Measurements from ENCODE around the gene PCBP4.
"Not testable (repeated sequence)": the region's sequence is repeated elsewhere in the genome, so short reads cannot be mapped to it uniquely, and the experiment has no call there.

PCBP4 gene

DNA sequence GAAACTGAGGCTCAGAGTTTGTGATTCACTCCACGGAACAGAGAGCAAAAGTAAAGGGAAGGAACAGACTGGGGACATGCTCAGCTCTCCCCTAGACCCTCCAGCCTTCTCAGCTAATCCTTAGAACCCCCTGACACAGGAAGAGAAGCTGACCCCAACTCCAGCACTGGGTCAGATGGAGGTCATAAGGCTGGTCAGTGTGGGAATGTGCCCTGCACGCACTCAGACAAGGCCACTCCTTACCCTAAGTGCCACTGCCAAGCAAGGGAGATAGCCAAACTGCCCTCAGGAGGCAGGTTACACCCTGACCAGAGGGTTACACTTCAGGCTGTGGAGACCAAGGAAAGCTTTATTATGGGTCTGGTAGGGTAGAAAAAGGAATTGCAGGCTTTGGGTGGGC, 27.3 kb upstream of the PCBP4 start:
- DNase-seq (ENCODE audit: low read depth, low spot score): no peak

DNA sequence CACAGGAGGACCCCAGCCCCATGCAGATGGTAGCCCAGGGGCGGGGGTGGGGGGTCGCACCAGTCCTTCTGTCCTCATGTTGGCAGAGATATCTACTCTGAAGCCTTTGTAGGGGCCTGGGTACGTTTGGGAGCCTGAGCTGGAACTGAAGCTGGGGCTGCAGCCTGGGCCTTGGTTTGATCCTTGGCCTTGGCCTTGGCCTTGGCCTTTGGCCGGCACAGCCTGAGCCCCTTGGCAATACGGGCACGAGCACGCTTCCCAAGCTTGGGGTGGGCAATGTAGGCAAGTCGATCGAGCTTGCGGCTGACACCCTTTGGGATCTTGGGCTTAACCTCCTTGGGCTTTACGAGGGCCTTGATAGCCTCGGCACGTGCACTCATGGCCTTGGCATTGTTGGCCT, 26.4 kb upstream of the PCBP4 start:
- DNase-seq (ENCODE audit: low read depth, low spot score): not testable (repeated sequence)

DNA sequence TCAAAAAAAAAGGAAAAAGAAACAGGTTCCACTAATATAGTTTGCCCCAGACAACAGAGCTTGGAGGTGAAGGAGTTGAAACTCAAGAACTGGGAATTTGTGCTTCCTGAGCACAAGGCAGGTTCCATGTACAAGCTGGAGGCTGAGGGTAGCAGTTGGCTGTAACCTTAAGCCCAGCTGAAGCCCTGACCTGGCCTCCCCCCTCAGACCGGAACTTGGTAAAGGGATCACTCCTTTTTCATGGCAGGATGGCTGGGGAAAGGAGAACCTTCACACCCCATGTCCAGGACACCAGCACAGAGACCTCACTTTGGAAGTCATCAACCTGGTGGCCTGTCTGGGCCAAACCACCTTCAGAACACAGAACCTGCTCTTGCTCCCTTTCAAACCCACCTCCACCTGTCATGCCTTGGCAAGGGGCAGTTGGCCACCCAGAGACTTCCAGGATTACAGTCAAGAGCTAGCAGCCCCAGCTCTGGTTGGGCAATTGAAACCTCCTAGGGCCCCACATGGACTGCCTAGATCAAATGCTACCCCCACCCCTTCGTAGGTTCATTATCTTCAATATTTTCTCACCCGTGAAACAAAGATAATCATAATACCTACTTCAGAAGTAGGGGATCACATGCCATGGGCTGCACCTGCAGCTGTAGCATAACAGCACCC, 24.9 kb upstream of the PCBP4 start:
- no peak for DNase-seq (ENCODE audit: low read depth, low spot score)

DNA sequence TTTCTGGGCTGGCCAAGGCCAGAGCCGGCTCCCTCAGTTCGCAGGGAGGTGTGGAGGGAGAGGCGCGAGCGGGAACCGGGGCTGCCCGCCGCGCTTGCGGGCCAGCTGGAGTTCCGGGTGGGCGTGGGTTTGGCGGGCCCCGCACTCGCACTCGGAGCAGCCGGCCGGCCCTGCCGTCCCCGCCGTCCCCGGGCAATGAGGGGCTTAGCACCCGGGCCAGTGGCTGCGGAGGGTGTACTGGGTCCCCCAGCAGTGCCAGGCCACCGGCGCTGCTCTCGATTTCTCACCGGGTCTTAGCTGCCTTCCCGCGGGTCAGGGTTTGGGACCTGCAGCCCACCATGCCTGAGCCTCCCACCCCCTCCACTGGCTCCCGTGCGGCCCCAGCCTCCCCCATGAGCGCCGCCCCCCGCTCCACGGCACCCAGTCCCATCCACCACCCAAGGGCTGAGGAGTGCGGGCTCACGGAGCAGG, 23.3 kb upstream of the PCBP4 start:
- not testable (repeated sequence) for DNase-seq (ENCODE audit: low read depth, low spot score)

DNA sequence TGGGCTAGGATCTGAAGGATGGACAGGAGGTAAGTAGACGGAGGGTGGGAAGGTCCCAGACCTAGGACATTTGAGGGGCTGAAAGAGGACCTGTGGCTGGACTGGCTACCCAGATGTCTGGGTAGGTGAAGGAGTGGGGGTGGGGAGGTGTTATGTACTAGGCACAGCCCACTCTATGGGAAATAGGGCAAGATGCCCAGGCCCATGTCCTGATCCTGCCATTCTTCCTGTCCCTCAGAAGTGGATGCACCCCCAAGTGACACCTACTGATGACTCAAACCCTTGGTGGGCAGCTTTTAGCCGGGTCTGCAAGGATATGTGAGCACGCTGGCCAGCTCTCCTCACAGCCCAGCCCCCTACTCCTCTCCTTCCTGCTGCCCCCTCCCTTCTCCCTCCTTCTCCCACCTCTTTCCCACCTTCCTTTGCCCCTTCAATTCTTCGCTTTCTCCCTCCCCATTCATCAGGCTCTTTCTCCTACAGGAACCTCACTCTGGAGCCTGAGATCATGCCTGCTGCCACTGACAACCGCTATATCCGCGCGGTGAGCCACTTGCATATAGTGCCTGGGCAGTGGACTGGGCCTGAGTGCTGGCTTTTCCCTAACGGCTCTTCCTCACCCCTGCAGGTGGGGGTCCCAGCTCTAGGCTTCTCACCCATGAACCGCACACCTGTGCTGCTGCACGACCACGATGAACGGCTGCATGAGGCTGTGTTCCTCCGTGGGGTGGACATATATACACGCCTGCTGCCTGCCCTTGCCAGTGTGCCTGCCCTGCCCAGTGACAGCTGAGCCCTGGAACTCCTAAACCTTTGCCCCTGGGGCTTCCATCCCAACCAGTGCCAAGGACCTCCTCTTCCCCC, 21.3 kb upstream of the PCBP4 start:
- DNase-seq (ENCODE audit: low read depth, low spot score): no peak

DNA sequence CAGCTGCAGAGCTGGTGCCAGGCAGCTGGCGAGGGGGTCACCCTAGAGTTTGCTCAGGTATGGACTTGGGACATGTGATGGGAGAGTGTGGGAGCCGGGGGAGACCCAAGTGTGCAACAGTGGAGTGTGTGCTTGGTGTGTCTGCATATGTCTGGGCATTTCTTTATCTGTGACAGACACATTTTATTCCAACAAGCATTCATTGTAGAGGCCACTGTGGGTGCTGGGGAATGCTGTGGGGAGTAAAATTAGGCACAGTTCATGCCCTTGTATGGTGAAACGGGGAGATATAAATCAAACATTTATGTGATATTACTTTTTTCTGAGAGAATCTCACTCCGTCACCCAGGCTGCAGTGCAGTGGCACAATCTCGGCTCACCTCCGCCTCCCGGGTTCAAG, 20.3 kb upstream of the PCBP4 start:
- DNase-seq (ENCODE audit: low read depth, low spot score): no peak

DNA sequence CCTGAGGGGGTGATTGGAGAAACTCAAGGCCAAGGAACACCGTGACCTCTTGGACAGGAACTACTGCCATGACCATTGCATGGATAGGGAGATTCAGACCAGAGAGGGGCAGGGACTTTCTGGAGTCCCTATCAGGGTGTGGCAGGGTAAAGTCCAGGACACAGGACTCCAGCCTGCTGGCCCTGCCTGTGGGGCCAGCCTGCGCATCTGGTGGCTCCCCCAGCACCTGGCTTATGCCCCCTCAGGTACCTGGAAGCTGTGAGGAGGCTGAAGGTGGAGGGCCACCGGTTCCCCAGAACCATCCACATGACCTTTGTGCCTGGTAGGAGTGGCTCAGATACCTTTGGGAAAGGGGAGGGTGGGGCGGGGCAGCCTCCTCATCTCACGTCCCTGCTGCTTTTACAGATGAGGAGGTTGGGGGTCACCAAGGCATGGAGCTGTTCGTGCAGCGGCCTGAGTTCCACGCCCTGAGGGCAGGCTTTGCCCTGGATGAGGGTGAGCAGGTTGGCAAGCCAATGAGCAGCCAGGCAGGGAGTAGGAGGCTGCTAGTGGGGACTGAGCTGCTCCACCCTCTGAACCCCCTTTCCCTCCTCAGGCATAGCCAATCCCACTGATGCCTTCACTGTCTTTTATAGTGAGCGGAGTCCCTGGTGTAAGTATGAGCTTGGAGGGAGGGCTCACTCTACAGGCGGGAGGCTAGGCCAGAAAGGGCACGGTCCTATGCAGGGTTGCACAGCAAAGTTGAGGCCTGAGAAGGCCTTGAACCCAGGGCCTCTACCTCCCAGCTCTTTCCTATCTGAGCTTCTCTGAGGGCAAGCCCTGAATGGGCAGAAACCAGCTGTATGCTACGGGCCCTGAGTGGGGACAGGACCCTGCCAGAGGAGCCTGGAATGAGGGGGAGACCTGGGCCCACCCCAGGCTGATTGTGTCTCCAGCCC, 19.0 kb upstream of the PCBP4 start:
- no peak for DNase-seq (ENCODE audit: low read depth, low spot score)

DNA sequence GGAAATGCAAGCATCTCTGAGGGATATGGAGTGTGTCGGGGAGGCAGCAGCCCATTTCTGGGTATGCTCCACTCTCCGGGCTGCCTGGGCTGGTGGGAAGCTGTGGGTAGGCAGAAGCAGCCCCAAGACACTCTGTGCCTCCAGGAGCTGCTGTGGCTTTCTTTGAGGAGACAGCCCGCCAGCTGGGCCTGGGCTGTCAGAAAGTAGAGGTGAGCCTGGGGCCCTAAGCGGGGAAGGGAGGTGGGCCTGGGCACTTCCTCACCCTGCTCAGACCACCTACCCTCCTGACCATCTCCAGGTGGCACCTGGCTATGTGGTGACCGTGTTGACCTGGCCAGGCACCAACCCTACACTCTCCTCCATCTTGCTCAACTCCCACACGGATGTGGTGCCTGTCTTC, 17.8 kb upstream of the PCBP4 start:
- DNase-seq (ENCODE audit: low read depth, low spot score): no peak

DNA sequence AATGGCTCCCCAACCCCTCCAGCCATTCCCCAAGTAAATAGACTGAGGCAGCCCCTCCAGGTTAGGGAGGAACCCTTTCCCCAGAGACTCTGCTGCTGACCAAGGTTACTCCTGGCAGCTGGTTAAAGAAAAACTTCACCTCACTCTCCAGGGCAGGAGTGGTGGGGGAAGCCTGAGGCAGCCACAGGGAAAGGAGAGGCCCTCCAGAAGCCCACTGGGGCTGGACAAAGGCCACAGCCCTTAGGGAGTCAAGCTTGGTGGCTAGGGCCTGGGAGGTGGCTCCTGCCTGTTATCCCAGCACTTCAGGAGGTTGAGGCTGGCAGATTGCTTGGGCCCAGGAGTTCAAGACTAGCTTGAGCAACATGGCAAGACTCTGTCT, 17.0 kb upstream of the PCBP4 start:
- DNase-seq (ENCODE audit: low read depth, low spot score): no peak

DNA sequence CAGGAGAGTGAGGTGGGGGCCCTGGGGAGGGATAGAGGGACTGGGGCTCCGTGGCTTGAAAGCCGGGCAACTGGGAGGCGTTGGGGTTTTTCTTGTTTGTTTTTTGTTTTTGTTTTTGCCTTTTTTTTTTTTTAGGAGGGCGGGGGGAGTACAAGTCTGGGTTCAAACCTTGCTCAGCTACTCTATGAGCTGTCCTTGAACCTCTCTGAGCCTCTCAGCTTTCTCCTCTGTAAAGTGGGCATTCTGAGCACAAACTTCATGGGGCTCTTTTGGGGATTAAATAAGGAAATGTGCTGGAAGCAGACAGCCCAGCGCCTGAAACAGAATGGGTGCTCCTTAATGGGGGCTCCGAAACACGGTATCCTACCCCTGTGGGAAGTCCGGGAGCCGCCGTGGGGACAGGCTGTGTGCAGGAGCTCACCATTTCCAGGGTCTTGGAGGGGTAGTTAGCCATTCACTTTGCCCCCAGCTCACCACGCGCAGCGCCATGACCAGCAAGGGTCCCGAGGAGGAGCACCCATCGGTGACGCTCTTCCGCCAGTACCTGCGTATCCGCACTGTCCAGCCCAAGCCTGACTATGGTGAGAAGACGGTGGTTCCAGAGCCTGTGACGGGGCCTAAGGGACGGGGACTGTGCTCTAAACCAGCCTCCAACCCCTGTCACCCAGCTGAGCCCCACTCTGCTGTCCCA, 16.5 kb upstream of the PCBP4 start:
- DNase-seq (ENCODE audit: low read depth, low spot score): no peak

DNA sequence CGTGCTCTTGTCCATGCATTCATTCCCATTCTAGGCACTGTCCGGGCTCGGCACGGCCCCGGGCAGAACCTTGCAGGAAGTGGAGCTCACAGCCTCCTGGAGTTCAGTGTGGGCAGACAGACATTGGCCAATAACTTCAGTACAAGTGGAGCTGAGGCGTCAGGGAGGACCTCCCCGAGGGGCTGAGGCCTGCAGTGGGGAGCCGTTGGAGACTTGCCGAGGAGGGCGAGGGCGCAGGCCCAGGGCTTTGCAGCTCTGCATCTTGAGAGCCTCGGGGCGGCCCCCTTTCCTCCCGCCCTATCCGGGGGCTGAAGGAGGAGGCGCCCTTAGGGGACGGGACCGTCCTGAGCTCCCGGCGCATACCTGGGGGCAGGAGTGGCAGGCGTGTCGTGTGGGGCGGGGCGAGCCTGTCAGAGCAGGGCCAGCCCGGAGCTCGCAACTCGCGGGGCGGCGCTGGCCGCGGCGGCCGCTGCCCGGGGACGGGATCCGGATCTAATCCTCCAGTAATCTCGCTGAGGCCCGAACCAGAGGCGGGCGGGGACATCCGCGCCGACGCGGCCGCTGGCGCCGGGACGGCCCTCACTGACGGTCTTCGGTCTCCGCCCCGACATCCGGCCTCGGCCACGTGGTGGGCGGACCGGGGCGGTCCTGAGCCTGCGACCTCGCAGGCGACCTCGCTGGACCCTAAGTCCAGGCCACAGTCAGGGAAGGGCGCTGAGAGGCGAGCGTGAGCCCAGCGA, 15.8 kb upstream of the PCBP4 start, which contains the start of gene ACY1:
Gene ACY1, plus strand, starts transcription at position 698 of the 740 bp plus-strand sequence. CDS start 530 bp downstream, outside the sequence.
- DNase-seq (ENCODE audit: low read depth, low spot score): peak; percentile 92

DNA sequence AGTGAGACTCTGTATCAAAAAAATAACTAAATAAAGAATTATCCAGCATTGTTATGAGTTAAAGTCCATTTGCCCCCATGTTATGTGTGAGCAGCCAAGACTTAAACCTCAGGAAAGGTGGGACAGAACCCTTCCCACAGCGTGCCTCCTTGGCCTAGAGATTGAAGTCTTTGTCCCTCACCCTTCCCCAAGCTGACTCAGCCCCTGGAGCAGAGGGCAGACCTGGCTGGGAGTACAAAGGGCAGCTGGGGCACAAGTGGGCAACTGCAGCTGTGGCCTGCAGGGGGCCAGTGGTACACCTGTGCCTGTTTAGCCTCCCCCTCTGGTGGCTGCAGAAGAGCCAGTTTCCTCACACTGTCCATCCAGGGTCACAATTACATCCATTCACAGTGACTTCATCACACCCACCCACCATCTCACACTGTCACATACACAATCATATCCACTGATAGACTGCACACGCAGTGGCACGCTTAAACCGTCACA, 15.1 kb upstream of the PCBP4 start:
- peak; percentile 84 for DNase-seq (ENCODE audit: low read depth, low spot score)

DNA sequence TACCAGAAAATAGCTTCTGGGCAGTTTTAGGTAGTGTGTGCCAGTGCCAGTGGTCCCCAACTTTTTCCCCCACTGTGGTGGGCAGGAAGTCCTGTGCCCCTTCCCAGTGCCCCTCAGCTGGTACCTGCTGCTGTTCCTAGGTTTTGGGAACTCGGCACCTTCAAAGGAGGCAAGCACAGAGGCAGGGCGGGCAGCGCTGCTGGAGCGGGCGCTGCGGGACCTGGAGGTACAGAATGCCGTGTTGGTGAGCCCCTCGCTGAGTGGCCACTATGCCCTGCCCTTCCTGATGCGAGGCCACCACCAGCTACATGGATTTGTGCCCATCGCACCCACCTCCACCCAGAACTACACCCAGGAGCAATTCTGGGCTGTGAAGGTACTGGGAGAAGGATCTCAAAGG, 13.0 kb upstream of the PCBP4 start:
- DNase-seq (ENCODE audit: low read depth, low spot score): no peak

DNA sequence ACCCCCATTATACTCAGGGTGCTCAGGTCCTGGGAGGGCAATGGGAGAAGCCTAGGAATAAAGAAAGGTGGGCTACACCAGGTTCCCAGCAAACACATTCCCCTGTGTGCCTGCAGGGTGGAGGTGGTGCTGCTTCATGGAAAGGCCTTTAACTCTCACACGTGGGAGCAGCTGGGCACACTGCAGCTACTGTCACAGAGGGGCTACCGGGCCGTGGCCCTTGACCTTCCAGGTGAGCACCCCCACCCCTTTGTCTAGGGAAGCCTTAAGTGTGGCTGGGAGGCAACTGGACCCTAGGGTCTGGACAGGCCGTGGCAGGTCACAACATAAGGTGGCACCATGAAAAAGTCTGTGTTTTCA, 10.9 kb upstream of the PCBP4 start:
- no peak for DNase-seq (ENCODE audit: low read depth, low spot score)

DNA sequence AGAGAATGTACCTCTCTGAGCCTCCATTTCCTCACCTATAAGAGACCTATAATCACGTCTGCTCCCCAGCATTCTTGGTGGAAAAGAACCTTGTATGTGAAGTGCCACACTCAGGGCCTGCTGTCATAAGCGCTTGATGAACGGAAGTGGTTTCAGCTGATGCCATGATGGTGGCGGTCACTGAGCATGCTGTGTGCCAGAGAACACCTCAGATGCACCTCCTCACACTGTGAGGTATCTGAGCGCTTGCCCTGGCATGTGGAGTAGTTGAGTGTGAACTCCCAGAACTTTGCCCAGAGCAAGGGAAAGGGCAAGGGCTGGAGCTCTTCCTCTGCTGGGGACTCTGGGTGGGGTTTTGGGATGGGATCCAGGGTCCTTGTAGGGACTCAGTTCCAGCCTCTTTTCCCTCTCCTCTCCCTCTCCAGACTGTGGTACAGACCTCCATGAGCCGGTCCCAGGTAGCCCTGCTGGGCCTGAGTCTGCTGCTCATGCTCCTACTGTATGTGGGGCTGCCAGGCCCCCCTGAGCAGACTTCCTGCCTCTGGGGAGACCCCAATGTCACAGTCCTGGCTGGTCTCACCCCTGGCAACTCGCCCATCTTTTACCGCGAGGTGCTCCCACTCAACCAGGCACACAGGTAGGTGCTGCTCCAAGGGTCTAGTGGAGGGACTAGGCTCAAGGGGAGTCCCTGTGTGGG, 10.3 kb upstream of the PCBP4 start:
- no peak for DNase-seq (ENCODE audit: low read depth, low spot score)

DNA sequence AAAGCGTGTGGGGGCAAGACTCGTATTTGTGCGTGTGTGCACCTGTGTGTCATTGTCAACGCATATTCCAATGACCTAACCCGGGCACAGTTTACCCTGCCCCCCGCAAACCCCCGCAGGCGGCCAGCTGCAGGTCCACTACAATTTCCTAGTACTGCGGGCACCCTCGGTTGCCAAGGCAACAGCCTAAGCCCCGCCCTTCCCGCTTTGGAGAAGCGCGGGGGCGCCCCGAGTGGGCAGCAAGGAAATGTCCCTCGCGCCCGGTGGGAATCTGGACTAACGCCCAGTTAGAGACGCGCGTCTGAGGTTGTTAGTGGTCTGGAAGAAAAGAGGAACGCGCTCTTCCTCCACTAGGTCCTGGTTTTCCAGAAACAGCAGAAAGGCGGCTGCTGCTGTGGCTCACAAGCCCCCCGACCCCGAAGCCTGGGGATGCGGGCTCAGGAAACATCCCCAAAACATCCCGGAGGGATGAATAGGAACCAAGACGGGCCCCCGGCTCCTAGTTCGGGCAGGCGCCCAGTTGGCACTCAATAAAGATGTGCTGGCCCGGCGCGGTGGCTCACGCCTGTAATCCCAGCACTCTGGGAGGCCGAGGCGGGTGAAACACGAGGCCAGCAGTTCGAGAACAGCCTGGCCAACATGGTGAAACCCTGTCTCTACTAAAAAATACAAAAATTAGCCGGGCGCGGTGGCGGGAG, 8.7 kb upstream of the PCBP4 start:
- DNase-seq (ENCODE audit: low read depth, low spot score): peak; percentile 54

DNA sequence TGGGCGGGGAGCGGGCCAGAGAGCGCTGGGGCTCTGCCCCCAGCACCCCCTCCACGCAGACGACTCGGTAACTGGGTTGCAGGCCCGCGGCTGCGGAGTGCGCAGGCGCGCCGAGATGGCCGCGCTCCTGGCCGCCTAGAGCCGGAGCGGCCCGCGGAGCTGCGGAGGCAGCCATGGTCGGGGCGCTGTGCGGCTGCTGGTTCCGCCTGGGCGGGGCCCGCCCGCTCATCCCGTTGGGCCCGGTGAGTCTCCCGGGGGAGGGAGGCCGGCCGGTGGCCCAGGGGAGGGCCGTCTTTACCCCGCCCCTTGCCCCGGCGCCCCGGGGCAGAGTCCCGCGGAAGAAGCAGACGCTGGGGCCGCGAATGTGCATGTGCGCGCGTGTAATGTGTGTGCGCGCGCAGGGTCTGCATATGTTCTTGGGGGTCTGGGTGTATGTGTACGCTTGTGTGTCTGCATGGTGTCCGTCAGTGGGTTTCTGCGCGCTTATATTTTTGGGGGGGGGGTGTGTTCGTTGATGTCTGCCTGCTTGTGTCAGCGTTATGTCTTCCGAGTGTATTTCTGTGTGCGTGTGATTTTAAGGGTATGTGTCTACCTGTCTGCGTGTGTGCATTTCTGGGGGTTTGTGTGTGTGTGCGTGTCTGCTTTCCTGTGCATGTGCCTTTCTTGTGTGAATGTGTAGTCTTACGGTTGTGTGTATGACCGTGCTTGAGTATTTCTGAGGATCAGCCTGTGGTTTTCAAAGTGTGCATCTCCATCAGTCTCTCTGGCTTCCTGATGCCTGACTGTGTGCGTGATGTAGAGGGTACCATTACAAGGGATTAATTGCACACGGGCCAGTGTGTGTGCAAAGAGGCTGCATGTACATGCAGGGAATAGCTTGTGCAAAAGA, 8.0 kb upstream of the PCBP4 start, which contains the start of gene ABHD14A:
Gene ABHD14A, plus strand, starts transcription at position 102 of the 889 bp plus-strand sequence. Its CDS starts 72 bp downstream, at position 174.
- peak; percentile 77 for DNase-seq (ENCODE audit: low read depth, low spot score)
